GM12801 (cell line): ENCODE results near the gene BTBD7.

Experiments used
- TF ChIP-seq, protein P1 (sequence below): IDR thresholded peaks from one replicate; pipeline ENCODE4 v1.5.1; 2011; ENCODE audit warnings: control low read depth; ENCODE audit not compliant: insufficient read length; ENCODE audit errors: extremely low read depth

BTBD7 gene

DNA sequence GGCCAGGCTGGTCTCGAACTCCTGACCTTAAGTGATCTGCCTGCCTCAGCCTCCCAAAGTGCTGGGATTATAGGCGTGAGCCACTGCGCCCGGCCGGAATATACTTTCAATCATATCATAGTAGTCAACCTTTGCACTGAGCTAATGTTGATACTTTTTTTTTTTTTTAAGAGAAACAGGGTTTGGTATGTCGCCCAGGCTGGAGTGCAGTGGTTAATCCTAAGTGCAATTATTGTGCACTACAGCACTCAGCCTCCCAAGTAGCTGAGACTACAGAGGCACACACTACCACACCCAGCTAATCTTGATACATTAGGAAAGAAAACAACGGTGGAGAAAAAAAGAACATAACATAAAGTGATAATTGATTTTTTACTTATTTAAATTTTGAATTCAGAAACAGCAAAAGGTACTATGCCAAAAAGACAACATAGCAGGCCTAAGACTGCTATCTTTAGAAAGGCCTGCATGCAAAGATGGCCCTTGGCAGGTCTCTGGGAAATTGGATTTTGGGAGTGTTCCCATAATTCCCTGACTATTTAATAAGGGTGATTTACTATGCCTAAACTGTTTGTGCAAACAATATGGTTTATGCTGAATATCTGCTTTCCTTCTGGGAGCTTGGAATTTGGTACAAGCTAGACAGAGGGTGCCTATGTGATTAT lies 15.5 kb downstream of the BTBD7 start:
- TF ChIP-seq, protein P1, sequence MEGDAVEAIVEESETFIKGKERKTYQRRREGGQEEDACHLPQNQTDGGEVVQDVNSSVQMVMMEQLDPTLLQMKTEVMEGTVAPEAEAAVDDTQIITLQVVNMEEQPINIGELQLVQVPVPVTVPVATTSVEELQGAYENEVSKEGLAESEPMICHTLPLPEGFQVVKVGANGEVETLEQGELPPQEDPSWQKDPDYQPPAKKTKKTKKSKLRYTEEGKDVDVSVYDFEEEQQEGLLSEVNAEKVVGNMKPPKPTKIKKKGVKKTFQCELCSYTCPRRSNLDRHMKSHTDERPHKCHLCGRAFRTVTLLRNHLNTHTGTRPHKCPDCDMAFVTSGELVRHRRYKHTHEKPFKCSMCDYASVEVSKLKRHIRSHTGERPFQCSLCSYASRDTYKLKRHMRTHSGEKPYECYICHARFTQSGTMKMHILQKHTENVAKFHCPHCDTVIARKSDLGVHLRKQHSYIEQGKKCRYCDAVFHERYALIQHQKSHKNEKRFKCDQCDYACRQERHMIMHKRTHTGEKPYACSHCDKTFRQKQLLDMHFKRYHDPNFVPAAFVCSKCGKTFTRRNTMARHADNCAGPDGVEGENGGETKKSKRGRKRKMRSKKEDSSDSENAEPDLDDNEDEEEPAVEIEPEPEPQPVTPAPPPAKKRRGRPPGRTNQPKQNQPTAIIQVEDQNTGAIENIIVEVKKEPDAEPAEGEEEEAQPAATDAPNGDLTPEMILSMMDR: no peak

DNA sequence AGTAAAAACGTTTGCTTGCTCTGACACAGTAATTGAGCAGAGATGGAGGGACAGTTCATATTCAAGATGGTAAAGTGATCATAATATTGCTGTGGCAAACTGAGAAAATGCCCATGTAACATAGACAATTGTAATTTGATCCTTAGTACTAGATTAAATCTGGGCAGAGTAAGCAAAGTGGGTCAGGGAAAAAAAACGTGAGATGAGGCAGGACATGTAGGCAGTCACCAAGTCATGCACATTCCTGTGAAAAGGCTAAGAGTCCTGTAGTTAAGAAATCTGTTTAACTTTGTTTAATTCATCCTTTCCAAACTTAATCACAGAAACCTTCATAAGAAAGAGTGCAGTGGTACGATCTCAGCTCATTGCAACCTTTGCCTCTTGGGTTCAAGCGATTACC lies 16.1 kb downstream of the BTBD7 start:
- TF ChIP-seq, protein P1: no peak

DNA sequence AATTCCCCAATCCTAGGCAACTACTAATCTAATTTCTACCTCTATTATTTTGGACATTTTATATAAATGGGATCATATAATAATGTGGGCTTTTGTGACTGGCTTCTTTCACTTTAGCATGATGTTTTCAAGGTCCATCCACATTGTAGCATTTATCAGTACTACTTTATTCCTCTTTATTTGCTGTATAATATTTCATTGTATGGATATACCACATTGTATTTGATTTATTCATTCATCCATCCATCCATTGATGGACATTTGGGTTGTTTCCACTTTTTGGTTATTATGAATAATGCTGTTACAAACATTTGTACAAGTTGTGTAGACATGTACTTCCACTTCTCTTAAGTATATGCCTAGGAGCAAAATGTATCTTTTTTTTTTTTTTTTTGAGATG lies 17.3 kb downstream of the BTBD7 start:
- TF ChIP-seq, protein P1: no peak

DNA sequence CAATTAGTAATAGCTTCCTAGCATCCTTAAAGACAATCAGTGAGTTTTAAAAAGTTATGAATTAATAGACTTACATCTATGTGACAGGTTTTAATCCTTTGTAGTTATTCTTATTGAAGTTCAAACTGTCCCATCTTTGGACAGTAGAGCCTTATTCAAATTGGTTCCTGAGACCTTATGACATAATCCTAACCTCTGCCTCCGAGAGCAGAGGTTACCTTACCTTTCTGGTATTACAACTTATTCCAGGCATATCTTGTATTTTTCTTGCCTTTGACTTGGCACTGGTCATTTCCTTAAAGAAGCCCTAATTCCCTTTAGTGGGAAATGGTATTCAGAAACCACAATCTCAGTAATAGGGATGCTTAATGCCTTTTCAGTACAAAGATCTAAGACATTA lies 21.8 kb downstream of the BTBD7 start:
- TF ChIP-seq, protein P1: no peak

DNA sequence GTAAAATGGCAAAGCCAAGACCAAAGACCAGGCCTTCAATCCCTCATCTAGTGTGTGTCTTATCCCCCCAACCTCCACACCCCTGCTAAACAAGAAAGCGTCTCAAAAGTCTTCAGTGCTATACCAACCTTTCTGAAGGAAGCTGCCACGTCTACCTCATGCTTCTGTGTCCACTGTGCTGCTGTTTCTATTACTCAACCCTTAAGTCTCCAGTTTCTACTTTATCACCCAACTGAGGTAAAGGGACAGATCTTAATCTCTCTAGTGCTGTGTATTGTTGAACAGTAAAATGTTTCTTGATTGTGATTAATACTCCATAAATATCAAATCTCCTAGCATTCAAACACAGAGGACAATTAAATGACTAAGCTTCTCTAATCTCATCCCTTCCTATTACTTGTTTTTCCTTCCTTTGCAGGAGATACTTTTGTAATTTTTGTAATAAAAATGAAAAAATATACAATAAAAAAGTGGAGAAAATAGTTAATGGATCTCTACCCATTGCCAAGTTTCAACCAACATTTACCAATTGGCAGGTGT lies 23.3 kb downstream of the BTBD7 start:
- TF ChIP-seq, protein P1: no peak

DNA sequence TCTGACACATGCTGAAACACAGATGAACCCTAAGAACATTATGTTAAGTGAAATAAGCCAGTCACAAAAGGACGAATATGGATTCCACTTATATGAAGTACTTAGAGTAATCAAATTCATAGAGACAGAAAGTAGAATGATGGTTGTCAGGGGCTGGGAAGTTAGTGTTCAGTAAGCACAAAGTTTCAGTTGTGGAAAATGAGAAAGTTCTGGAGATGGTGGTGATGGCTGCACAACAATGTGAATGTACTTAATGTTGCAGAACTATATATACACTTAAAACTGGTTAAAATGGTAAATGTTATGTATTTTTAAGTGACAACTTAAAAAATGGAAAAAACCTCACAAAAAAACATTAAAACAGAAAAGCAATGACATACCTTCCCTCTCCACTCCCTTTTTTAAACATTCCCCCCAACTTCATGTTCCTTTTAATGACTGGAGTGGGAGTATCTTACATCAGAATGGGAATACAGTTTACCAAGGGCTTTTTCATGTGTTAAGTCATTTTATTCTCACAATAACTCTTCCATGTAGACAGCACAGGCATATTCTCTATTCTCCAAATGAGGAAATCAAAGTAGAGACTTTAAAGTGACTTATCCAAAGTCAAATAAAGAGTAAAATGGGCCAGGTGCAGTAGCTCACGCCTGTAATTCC lies 24.0 kb downstream of the BTBD7 start:
- TF ChIP-seq, protein P1: no peak

DNA sequence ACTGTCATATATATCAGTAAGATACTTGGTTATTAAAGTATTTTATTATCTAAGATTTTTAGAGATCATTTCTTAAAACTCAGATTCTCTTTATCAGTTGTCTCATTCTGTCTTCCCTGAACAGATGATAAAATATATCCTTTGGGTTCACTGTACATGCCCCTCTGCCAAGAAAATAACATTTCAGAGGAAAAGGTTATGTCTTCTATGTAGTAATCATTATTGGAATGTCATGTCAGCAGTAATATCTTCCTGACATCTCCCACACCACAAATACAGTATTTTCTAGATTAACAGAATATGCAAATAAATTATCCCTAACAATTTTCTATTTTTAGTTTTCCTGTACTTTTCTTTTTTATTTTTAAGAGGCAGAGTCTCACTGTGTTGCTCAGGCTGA lies 26.0 kb downstream of the BTBD7 start:
- TF ChIP-seq, protein P1: no peak
